Measurements from ENCODE around the gene KIF13A. TPM values are rescaled to one million over a fixed set of nuclear protein-coding genes. Genes with fewer than 3 reads are reported as not detected.

KIF13A gene
- total RNA-seq, 1 experiment from 2014 or later, result 19.7 TPM

GRCh38 chr6:17957086-17957485, 30.3 kb downstream of the KIF13A start:
- H3K36me3 ChIP-seq (ENCODE audit: insufficient read depth, low read length, poor library complexity, severe bottlenecking), result no peaks in the 10 kb centered on the region
- H3K27me3 ChIP-seq (replicated peaks; ENCODE audit: insufficient read depth, low read depth, low read length, poor library complexity), result no peaks in the 10 kb centered on the region
- no peak for DNase-seq (ENCODE audit: low spot score)
- no peaks in the 10 kb centered on the region for H3K9me3 ChIP-seq (ENCODE audit: low read depth, low read length, poor library complexity, severe bottlenecking)
- no TSS peak for BruUV-seq (replicated peaks)
- POLR2A ChIA-PET (ENCODE audit: low non-redundant PET), result no interaction called here
- no peak for TF ChIP-seq CTCF (conservative IDR thresholded peaks at IDR 0.05; ENCODE audit: low read depth, low read length)
- no peak for TF ChIP-seq EZH2 (IDR thresholded peaks at IDR 0.05; ENCODE audit: borderline replicate concordance, low read depth, low read length, poor library complexity, severe bottlenecking)
- CTCF ChIA-PET, result no interaction called here
- no peaks in the 10 kb centered on the region for H3K4me1 ChIP-seq (ENCODE audit: insufficient read depth, low read length, poor library complexity, severe bottlenecking)
- H3K27ac ChIP-seq (ENCODE audit: low read depth, low read length, poor library complexity, severe bottlenecking), result no peak overlapping the region
- intact Hi-C loops (cut with micrococcal nuclease; ENCODE audit: unreplicated experiment), result no loop called here
- no peak overlapping the region for H3K4me3 ChIP-seq (ENCODE audit: low read depth, low read length, poor library complexity, severe bottlenecking)

GRCh38 chr6:17950095-17950494, 37.3 kb downstream of the KIF13A start:
- Histone ChIP-seq H3K4me3 (ENCODE audit: low read depth, low read length, poor library complexity, severe bottlenecking) (no peak overlapping the region), H3K4me1 (ENCODE audit: insufficient read depth, low read length, poor library complexity, severe bottlenecking) (peaks cover 25% of the 10 kb centered on the region), H3K36me3 (ENCODE audit: insufficient read depth, low read length, poor library complexity, severe bottlenecking) (no peaks in the 10 kb centered on the region), H3K27ac (ENCODE audit: low read depth, low read length, poor library complexity, severe bottlenecking) (no peak overlapping the region), H3K9me3 (ENCODE audit: low read depth, low read length, poor library complexity, severe bottlenecking) (no peaks in the 10 kb centered on the region), H3K27me3 (replicated peaks; ENCODE audit: insufficient read depth, low read depth, low read length, poor library complexity) (no peaks in the 10 kb centered on the region)
- no TSS peak for BruUV-seq (replicated peaks)
- intact Hi-C loops (cut with micrococcal nuclease; ENCODE audit: unreplicated experiment), result no loop called here
- DNase-seq (ENCODE audit: low spot score), result no peak
- CTCF ChIA-PET, result no interaction called here
- no peak for TF ChIP-seq CTCF (conservative IDR thresholded peaks at IDR 0.05; ENCODE audit: low read depth, low read length)
- no peak for TF ChIP-seq EZH2 (IDR thresholded peaks at IDR 0.05; ENCODE audit: borderline replicate concordance, low read depth, low read length, poor library complexity, severe bottlenecking)
- POLR2A ChIA-PET (ENCODE audit: low non-redundant PET), result no interaction called here

- H3K27me3 ChIP-seq (replicated peaks; ENCODE audit: insufficient read depth, low read depth, low read length, poor library complexity), result no peaks in the 10 kb centered on the region
- no peaks in the 10 kb centered on the region for H3K9me3 ChIP-seq (ENCODE audit: low read depth, low read length, poor library complexity, severe bottlenecking)
- CTCF ChIA-PET, result interaction anchor here (0.6 kb wide), 1 partner anchor 19 kb away, joined by 3 read pairs; no protein-coding TSS in a partner anchor
- BruUV-seq (replicated peaks), result no TSS peak
- no peak overlapping the region for H3K4me3 ChIP-seq (ENCODE audit: low read depth, low read length, poor library complexity, severe bottlenecking)
- TF ChIP-seq EZH2 (IDR thresholded peaks at IDR 0.05; ENCODE audit: borderline replicate concordance, low read depth, low read length, poor library complexity, severe bottlenecking) (no peak), CTCF (conservative IDR thresholded peaks at IDR 0.05; ENCODE audit: low read depth, low read length) (no peak)
- peaks cover 25% of the 10 kb centered on the region for H3K4me1 ChIP-seq (ENCODE audit: insufficient read depth, low read length, poor library complexity, severe bottlenecking)
- H3K36me3 ChIP-seq (ENCODE audit: insufficient read depth, low read length, poor library complexity, severe bottlenecking), result no peaks in the 10 kb centered on the region
- POLR2A ChIA-PET (ENCODE audit: low non-redundant PET), result no interaction called here
- intact Hi-C loops (cut with micrococcal nuclease; ENCODE audit: unreplicated experiment), result no loop called here
- DNase-seq (ENCODE audit: low spot score), result no peak
- no peak overlapping the region for H3K27ac ChIP-seq (ENCODE audit: low read depth, low read length, poor library complexity, severe bottlenecking)
Observed at GRCh38 chr6:17949168-17949567, 38.3 kb downstream of the KIF13A start.

Data from A673 (cell line).